H9 (cell line): ENCODE measurements around the gene OR2T27. TPM values are rescaled to one million over a fixed set of nuclear protein-coding genes. Genes with fewer than 3 reads are reported as not detected.

ENCODE experiments used
- DNase-seq: peaks from one replicate; pipeline ENCODE4 v3.0.0-alpha.2; 2017
- H2AFZ ChIP-seq: one replicate; pipeline ENCODE4 v1.6.1; 2013; ENCODE audit warnings: mild to moderate bottlenecking, low read length, control low read depth, moderate library complexity
- H2AK5ac ChIP-seq: 2 replicates; pipeline ENCODE4 v1.6.1; 2013; ENCODE audit warnings: low read length, control low read depth, mixed read lengths; ENCODE audit not compliant: insufficient read length
- H2BK120ac ChIP-seq: one replicate; pipeline ENCODE4 v1.6.1; 2013; ENCODE audit warnings: low read depth, mild to moderate bottlenecking, low read length, control low read depth, inconsistent platforms; ENCODE audit not compliant: poor library complexity, severe bottlenecking
- H2BK12ac ChIP-seq: 2 replicates; pipeline ENCODE4 v1.6.1; 2013; ENCODE audit warnings: low read length, control low read depth, mixed read lengths, low read depth; ENCODE audit not compliant: insufficient read length
- H2BK15ac ChIP-seq: 2 replicates; pipeline ENCODE4 v1.6.1; 2013; ENCODE audit warnings: low read depth, low read length, control low read depth
- H2BK20ac ChIP-seq: one replicate; pipeline ENCODE4 v1.6.1; 2013; ENCODE audit warnings: low read depth, mild to moderate bottlenecking, low read length, control low read depth, inconsistent platforms; ENCODE audit not compliant: poor library complexity, severe bottlenecking
- H2BK5ac ChIP-seq: 2 replicates; pipeline ENCODE4 v1.6.1; 2013; ENCODE audit warnings: low read length, control low read depth, mixed read lengths; ENCODE audit not compliant: insufficient read length
- H3K14ac ChIP-seq: 2 replicates; pipeline ENCODE4 v1.6.1; 2013; ENCODE audit warnings: low read length, control low read depth; ENCODE audit not compliant: insufficient read depth
- H3K18ac ChIP-seq: 2 replicates; pipeline ENCODE4 v1.6.1; 2013; ENCODE audit warnings: low read depth, mild to moderate bottlenecking, mixed read lengths, low read length, control low read depth; ENCODE audit not compliant: insufficient read length
- H3K23ac ChIP-seq: 2 replicates; pipeline ENCODE4 v1.6.1; 2013; ENCODE audit warnings: low read length, control low read depth, mixed read lengths, low read depth; ENCODE audit not compliant: insufficient read length
- H3K23me2 ChIP-seq: 2 replicates; pipeline ENCODE4 v1.6.1; 2013; ENCODE audit warnings: low read depth, mild to moderate bottlenecking, mixed read lengths, low read length, control low read depth; ENCODE audit not compliant: insufficient read length, poor library complexity, severe bottlenecking
- H3K27ac ChIP-seq: 2 replicates; pipeline ENCODE4 v1.5.1; 2013; ENCODE audit warnings: low read length, control low read depth, mixed read lengths, low read depth; ENCODE audit not compliant: insufficient read length
- H3K27me3 ChIP-seq: 2 replicates; pipeline ENCODE4 v1.6.1; 2013; ENCODE audit warnings: low read length, control low read depth, inconsistent platforms; ENCODE audit not compliant: insufficient read depth
- H3K4ac ChIP-seq: 2 replicates; pipeline ENCODE4 v1.6.1; 2013; ENCODE audit warnings: low read depth, mild to moderate bottlenecking, control low read depth, inconsistent platforms, low read length, moderate library complexity
- H3K4me1 ChIP-seq: 2 replicates; pipeline ENCODE4 v1.6.1; 2013; ENCODE audit warnings: low read length, control low read depth, inconsistent platforms; ENCODE audit not compliant: insufficient read depth
- H3K4me2 ChIP-seq: 2 replicates; pipeline ENCODE4 v1.6.1; 2013; ENCODE audit warnings: low read length, control low read depth, mixed read lengths; ENCODE audit not compliant: insufficient read length, insufficient read depth
- H3K56ac ChIP-seq: 2 replicates; pipeline ENCODE4 v1.6.1; 2013; ENCODE audit warnings: low read depth, mild to moderate bottlenecking, mixed read lengths, low read length, control low read depth; ENCODE audit not compliant: insufficient read length
- H3K79me1 ChIP-seq: 2 replicates; pipeline ENCODE4 v1.6.1; 2013; ENCODE audit warnings: low read depth, mild to moderate bottlenecking, moderate library complexity, low read length, control low read depth, inconsistent platforms; ENCODE audit not compliant: insufficient read depth, poor library complexity, severe bottlenecking
- H3K79me2 ChIP-seq: 2 replicates; pipeline ENCODE4 v1.6.1; 2013; ENCODE audit warnings: low read length, control low read depth, inconsistent platforms; ENCODE audit not compliant: insufficient read depth
- H3K9ac ChIP-seq: 2 replicates; pipeline ENCODE4 v1.6.1; 2013; ENCODE audit warnings: low read length, control low read depth, mixed read lengths; ENCODE audit not compliant: insufficient read length; ENCODE audit errors: extremely low read depth
- H3K9me3 ChIP-seq: one replicate; pipeline ENCODE4 v1.6.1; 2013; ENCODE audit warnings: low read depth, low read length, inconsistent platforms; ENCODE audit not compliant: control insufficient read depth
- H3T11ph ChIP-seq: one replicate; pipeline ENCODE4 v1.6.1; 2013; ENCODE audit warnings: mild to moderate bottlenecking, low read length, control low read depth, inconsistent platforms
- H4K20me1 ChIP-seq: one replicate; pipeline ENCODE4 v1.6.1; 2013; ENCODE audit not compliant: control insufficient read depth, insufficient read length, insufficient read depth
- H4K5ac ChIP-seq: 2 replicates; pipeline ENCODE4 v1.6.1; 2013; ENCODE audit warnings: low read depth, mild to moderate bottlenecking, mixed read lengths, low read length, control low read depth; ENCODE audit not compliant: insufficient read length
- H4K8ac ChIP-seq: replicated peaks from 2 replicates; pipeline ENCODE4 v1.6.1; 2013; ENCODE audit warnings: low read length, control low read depth, mixed read lengths, low read depth; ENCODE audit not compliant: insufficient read length
- H4K91ac ChIP-seq: 2 replicates; pipeline ENCODE4 v1.6.1; 2013; ENCODE audit warnings: low read depth, mild to moderate bottlenecking, moderate library complexity, mixed read lengths, low read length, control low read depth; ENCODE audit not compliant: insufficient read length
- H3K27ac Mint-ChIP-seq, 3 experiments: 2 replicates in 2 of 3; 3 replicates in 1 of 3; pipeline ENCODE4 v1.8.0; 2020 to 2021; ENCODE audit warnings: mixed read lengths in 3 of 3, mild to moderate bottlenecking in 1 of 3, moderate library complexity in 1 of 3
- H3K27me3 Mint-ChIP-seq: 2 replicates; pipeline ENCODE4 v1.8.0; 2021; ENCODE audit warnings: low read depth, mild to moderate bottlenecking, moderate library complexity, mixed read lengths
- H3K36me3 Mint-ChIP-seq, 3 experiments: 2 replicates in 2 of 3; 3 replicates in 1 of 3; pipeline ENCODE4 v1.8.0; 2020 to 2021; ENCODE audit warnings: low read depth in 3 of 3, mixed read lengths in 3 of 3; ENCODE audit not compliant: insufficient read depth in 1 of 3
- H3K4me1 Mint-ChIP-seq, 2 experiments: 2 replicates each; pipeline ENCODE4 v1.8.0; 2020; ENCODE audit warnings: mixed read lengths in 2 of 2
- H3K4me3 Mint-ChIP-seq, 2 experiments: 2 replicates in 1 of 2; 3 replicates in 1 of 2; pipeline ENCODE4 v1.8.0; 2020 to 2021; ENCODE audit warnings: mild to moderate bottlenecking in 2 of 2, mixed read lengths in 2 of 2, moderate library complexity in 1 of 2
- H3K9me3 Mint-ChIP-seq, 2 experiments: 2 replicates in 1 of 2; 3 replicates in 1 of 2; pipeline ENCODE4 v1.8.0; 2020; ENCODE audit warnings: mild to moderate bottlenecking in 2 of 2, mixed read lengths in 2 of 2, moderate library complexity in 1 of 2
- WGBS: extraction: QIAGEN DNeasy Blood & Tissue Kit; methylation state at CpG from one replicate; pipeline ENCODE4 v1.1.7; 2013; ENCODE audit warnings: missing lambda C conversion rate, low lambda C conversion rate, mixed read lengths; ENCODE audit not compliant: insufficient read length; ENCODE audit errors: extremely low coverage; 5-methylcytosine and 5-hydroxymethylcytosine counted together
- total RNA-seq: library from RNA; stranded (reverse); gene quantifications from 2 replicates; pipeline ENCODE4 v1.2.1, GENCODE V29; 2021
- TF ChIP-seq, protein P1 (sequence below): fragments of 200-600 bp; sonication (generic); conservative IDR thresholded peaks from 3 replicates; pipeline ENCODE4 v1.8.0; 2021; ENCODE audit warnings: antibody characterized with exemption, mild to moderate bottlenecking

Gene OR2T27
- total RNA-seq, 1 experiment from 2014 or later = not detected

DNA sequence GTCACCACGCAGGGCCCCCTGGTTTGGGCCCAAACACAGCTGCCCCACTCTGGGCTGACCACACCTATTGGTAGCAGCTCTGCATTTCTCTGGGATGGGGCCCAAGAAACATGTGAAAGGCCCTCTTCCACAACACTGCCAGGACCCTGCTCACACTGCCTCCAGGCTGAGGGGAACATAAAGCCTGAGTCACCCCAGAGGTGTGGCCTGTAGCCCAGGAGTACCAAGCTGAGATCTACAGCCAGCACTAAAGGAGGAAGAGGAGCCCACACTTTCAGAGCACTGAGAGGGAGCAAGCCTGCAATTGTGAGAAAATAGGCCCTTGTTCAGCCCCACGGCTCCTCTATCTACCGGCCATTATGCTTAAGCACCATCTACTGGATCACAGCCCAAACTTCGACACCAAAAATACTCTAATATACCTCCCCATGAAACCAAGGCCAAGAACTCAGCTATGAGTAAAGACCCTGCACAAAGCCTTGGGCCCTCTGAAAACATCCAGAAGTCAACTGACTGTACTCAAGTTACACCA, 43.4 kb downstream of the OR2T27 start:
- Histone ChIP-seq H3K56ac (no peak overlapping the region), H2AK5ac (no peak overlapping the region), H4K91ac (no peak overlapping the region), H3K79me2 (no peaks in the 10 kb centered on the region), H3K9me3 (peaks cover 67% of the 10 kb centered on the region), H3K27me3 (no peaks in the 10 kb centered on the region), H3K23ac (no peak overlapping the region), H3K4me1 (no peaks in the 10 kb centered on the region), H3K27ac (no peak overlapping the region), H2BK5ac (no peak overlapping the region), H2BK20ac (no peak overlapping the region), H4K5ac (no peak overlapping the region), H3K18ac (no peak overlapping the region), H2AFZ (no peak overlapping the region), H3K23me2 (no peaks in the 10 kb centered on the region), H2BK15ac (no peak overlapping the region), H3K9ac (no peak overlapping the region), H3K4ac (no peak overlapping the region), H3K4me2 (no peak overlapping the region), H3K79me1 (no peaks in the 10 kb centered on the region), H3K14ac (no peak overlapping the region), H2BK120ac (no peak overlapping the region), H4K20me1 (no peaks in the 10 kb centered on the region), H3T11ph (no peak overlapping the region), H4K8ac (no peak overlapping the region), H2BK12ac (no peak overlapping the region)
- no peak for DNase-seq
- peaks cover 8 to 37% (median 12%) of the 10 kb centered on the region in 3 experiments; a peak in 4 of 7 replicates for H3K36me3 Mint-ChIP-seq
- H3K27me3 Mint-ChIP-seq = no peaks in the 10 kb centered on the region; the same call in 1 of the 2 replicates
- no CpG with 5 or more reads among the region's 4 CpGs for WGBS
- H3K9me3 Mint-ChIP-seq = peaks cover 86 to 87% of the 10 kb centered on the region in 2 experiments
- TF ChIP-seq, protein P1, sequence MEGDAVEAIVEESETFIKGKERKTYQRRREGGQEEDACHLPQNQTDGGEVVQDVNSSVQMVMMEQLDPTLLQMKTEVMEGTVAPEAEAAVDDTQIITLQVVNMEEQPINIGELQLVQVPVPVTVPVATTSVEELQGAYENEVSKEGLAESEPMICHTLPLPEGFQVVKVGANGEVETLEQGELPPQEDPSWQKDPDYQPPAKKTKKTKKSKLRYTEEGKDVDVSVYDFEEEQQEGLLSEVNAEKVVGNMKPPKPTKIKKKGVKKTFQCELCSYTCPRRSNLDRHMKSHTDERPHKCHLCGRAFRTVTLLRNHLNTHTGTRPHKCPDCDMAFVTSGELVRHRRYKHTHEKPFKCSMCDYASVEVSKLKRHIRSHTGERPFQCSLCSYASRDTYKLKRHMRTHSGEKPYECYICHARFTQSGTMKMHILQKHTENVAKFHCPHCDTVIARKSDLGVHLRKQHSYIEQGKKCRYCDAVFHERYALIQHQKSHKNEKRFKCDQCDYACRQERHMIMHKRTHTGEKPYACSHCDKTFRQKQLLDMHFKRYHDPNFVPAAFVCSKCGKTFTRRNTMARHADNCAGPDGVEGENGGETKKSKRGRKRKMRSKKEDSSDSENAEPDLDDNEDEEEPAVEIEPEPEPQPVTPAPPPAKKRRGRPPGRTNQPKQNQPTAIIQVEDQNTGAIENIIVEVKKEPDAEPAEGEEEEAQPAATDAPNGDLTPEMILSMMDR = no peak
- H3K4me3 Mint-ChIP-seq = no peak overlapping the region
- no peak overlapping the region for H3K27ac Mint-ChIP-seq
- H3K4me1 Mint-ChIP-seq = no peaks in the 10 kb centered on the region
